ENCODE results near the gene ADAMTS15. TPM values are rescaled to one million over a fixed set of nuclear protein-coding genes. Genes with fewer than 3 reads are reported as not detected.

ADAMTS15 gene
- total and polyA plus RNA-seq, 12 donors: 7.7 to 49.4 (median 16.4) TPM

GRCh38 chr11:130518164-130518680, 69.8 kb downstream of the ADAMTS15 start:
- Histone ChIP-seq H3K4me3 (no peak overlapping the region), H3K36me3 (no peaks in the 10 kb centered on the region), H3K9me3 (no peaks in the 10 kb centered on the region), H3K27me3 (no peaks in the 10 kb centered on the region), H3K4me1 (peaks cover 17 to 62% (median 41%) of the 10 kb centered on the region in 9 donors), H3K27ac (no peak overlapping the region)
- 87 to 95% methylated on average over 4 of the region's 4 CpGs for WGBS, 2 donors
- DNase-seq (no peak), ATAC-seq (no peak)
- TF ChIP-seq, protein P1, sequence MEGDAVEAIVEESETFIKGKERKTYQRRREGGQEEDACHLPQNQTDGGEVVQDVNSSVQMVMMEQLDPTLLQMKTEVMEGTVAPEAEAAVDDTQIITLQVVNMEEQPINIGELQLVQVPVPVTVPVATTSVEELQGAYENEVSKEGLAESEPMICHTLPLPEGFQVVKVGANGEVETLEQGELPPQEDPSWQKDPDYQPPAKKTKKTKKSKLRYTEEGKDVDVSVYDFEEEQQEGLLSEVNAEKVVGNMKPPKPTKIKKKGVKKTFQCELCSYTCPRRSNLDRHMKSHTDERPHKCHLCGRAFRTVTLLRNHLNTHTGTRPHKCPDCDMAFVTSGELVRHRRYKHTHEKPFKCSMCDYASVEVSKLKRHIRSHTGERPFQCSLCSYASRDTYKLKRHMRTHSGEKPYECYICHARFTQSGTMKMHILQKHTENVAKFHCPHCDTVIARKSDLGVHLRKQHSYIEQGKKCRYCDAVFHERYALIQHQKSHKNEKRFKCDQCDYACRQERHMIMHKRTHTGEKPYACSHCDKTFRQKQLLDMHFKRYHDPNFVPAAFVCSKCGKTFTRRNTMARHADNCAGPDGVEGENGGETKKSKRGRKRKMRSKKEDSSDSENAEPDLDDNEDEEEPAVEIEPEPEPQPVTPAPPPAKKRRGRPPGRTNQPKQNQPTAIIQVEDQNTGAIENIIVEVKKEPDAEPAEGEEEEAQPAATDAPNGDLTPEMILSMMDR (IDR thresholded peaks at IDR 0.05): no peak
- intact Hi-C loops (cut with DNase I): no loop called here

- no peaks in the 10 kb centered on the region for H3K27me3 ChIP-seq
- peak overlapping the region in 9 of 10 donors; percentile 44 to 94 (median 81) for H3K27ac ChIP-seq
- no peak for DNase-seq
- H3K4me1 ChIP-seq: peaks cover 19 to 63% (median 46%) of the 10 kb centered on the region in 9 donors
- H3K9me3 ChIP-seq: no peaks in the 10 kb centered on the region
- TF ChIP-seq, protein P1 (IDR thresholded peaks at IDR 0.05): no peak
- no peak for ATAC-seq
- no peaks in the 10 kb centered on the region for H3K36me3 ChIP-seq
- no peak overlapping the region for H3K4me3 ChIP-seq
- WGBS, 2 donors: 81 to 90% methylated on average over 11 of the region's 11 CpGs
- intact Hi-C loops (cut with DNase I): no loop called here
Observed at GRCh38 chr11:130519128-130519932, 70.9 kb downstream of the ADAMTS15 start.

DNA sequence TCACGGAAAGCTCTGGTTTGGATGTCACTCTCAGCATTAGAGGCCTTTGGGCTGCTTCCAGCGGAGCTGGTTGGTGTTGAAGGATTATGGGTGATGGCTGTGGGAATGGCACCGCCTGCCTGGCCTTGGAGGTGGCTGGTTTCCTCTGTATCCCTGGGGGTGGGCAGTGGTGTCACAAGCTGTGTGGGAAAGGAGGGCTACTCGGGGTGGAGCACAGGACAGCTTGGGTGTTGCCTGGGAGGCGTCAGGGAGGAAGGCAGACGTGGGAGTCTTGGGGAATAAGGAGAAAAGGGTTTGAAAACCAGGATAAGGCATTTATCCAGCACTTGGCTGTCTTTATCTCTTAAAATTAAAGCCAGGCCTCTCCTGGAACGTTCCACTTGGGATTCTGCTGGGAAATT, 71.8 kb downstream of the ADAMTS15 start:
- intact Hi-C loops (cut with DNase I): loop anchor here in 8 of 10 donors (2.0 to 10.0 kb wide), 10 partner anchors 38 to 307 kb away; no protein-coding TSS in a partner anchor
- no peak overlapping the region for H3K4me3 ChIP-seq
- ATAC-seq (peak in 5 of 8 donors; percentile 9 to 26 (median 12)), DNase-seq (peak; percentile 45 to 61)
- TF ChIP-seq, protein P1 (IDR thresholded peaks at IDR 0.05): no peak
- H3K36me3 ChIP-seq: no peaks in the 10 kb centered on the region
- H3K27me3 ChIP-seq: no peaks in the 10 kb centered on the region
- peaks cover 19 to 54% (median 39%) of the 10 kb centered on the region in 9 donors for H3K4me1 ChIP-seq
- 45 to 46% methylated on average over 7 of the region's 7 CpGs for WGBS, 2 donors
- H3K27ac ChIP-seq: peak overlapping the region in 9 of 10 donors; percentile 44 to 94 (median 81)
- H3K9me3 ChIP-seq: no peaks in the 10 kb centered on the region

GRCh38 chr11:130522284-130522961, 74.0 kb downstream of the ADAMTS15 start:
- H3K27me3 ChIP-seq: no peaks in the 10 kb centered on the region
- peak overlapping the region; percentile 75 to 94 (median 88) for H3K27ac ChIP-seq
- ATAC-seq: peak; percentile 94 to 97 (median 97)
- H3K9me3 ChIP-seq: no peaks in the 10 kb centered on the region
- TF ChIP-seq, protein P1 (IDR thresholded peaks at IDR 0.05): no peak
- peaks cover 21 to 52% (median 44%) of the 10 kb centered on the region in 9 donors for H3K4me1 ChIP-seq
- peak; percentile 91 to 94 for DNase-seq
- intact Hi-C loops (cut with DNase I): loop anchor here in 8 of 10 donors (2.0 to 10.0 kb wide), 12 partner anchors 40 to 305 kb away; no protein-coding TSS in a partner anchor
- no peaks in the 10 kb centered on the region for H3K36me3 ChIP-seq
- H3K4me3 ChIP-seq: peak overlapping the region in 1 of 10 donors; percentile 8
- 25 to 31% methylated on average over 9 of the region's 9 CpGs for WGBS, 2 donors

Measured in heart right ventricle (tissue), 16 donors.